Mucosa of stomach (tissue), 1 donor: ENCODE measurements around the gene RAN.
"Not testable (repeated sequence)": the region's sequence is repeated elsewhere in the genome, so short reads cannot be mapped to it uniquely, and the experiment has no call there.

ENCODE experiments used
- H3K27me3 ChIP-seq: one replicate; pipeline ENCODE4 v1.7.0; 2013; ENCODE audit warnings: mild to moderate bottlenecking, low read length; ENCODE audit not compliant: control insufficient read depth, insufficient read depth
- H3K36me3 ChIP-seq: one replicate; pipeline ENCODE4 v1.7.0; 2013; ENCODE audit warnings: low read length; ENCODE audit not compliant: control insufficient read depth, insufficient read depth
- H3K4me1 ChIP-seq: one replicate; pipeline ENCODE4 v1.7.0; 2013; ENCODE audit warnings: mild to moderate bottlenecking, low read length; ENCODE audit not compliant: control insufficient read depth, insufficient read depth
- H3K4me3 ChIP-seq: one replicate; pipeline ENCODE4 v1.7.0; 2013; ENCODE audit warnings: low read length
- H3K9ac ChIP-seq: one replicate; pipeline ENCODE4 v1.7.0; 2013; ENCODE audit warnings: mild to moderate bottlenecking, low read length, moderate library complexity
- H3K9me3 ChIP-seq: one replicate; pipeline ENCODE4 v1.7.0; 2013; ENCODE audit warnings: mild to moderate bottlenecking, low read length, moderate library complexity; ENCODE audit not compliant: control insufficient read depth
- donor health status: Pancreatic carcinoma.

Gene RAN

DNA sequence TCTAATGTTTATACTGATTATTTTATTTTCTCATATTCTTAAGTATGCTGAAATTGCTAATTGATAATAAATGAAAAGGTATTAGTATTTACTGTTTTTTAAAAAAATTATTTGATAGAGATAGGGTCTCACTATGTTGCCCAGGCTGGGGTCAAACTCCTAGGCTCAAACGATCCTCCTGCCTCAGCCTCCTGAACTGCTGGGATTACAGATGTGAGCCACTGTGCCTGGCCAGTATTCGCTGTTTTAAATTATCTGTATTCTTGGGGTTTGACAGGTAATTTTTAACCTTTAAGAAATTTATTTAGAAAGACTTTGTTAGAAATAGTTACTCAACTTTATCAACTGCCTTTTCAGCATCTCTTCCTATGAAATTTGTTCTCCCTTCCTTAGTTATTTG lies 32.2 kb downstream of the RAN start:
- no peaks in the 10 kb centered on the region for H3K4me1 ChIP-seq
- H3K9me3 ChIP-seq, result no peaks in the 10 kb centered on the region
- no peaks in the 10 kb centered on the region for H3K27me3 ChIP-seq
- no peaks in the 10 kb centered on the region for H3K36me3 ChIP-seq
- no peak overlapping the region for H3K9ac ChIP-seq
- no peak overlapping the region for H3K4me3 ChIP-seq

DNA sequence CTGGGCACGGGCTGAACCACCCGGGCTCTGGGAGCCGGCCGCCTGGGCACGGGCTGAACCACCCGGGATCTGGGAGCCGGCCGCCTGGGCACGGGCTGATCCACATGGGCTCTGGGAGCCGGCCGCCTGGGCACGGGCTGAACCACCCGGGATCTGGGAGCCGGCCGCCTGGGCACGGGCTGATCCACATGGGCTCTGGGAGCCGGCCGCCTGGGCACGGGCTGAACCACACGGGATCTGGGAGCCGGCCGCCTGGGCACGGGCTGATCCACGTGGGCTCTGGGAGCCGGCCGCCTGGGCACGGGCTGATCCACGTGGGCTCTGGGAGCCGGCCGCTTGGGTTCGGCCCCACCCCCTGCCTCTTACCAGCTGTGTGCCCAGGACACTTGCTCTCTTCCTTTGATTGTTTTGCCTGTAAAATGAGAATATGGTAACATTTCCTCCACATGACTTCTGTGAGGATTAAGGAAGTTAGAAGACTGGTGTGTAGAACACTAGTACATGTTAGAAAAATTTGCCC lies 33.1 kb downstream of the RAN start:
- H3K27me3 ChIP-seq, H3K36me3 ChIP-seq, H3K4me1 ChIP-seq, H3K4me3 ChIP-seq, H3K9me3 ChIP-seq, H3K9ac ChIP-seq: not testable (repeated sequence)

DNA sequence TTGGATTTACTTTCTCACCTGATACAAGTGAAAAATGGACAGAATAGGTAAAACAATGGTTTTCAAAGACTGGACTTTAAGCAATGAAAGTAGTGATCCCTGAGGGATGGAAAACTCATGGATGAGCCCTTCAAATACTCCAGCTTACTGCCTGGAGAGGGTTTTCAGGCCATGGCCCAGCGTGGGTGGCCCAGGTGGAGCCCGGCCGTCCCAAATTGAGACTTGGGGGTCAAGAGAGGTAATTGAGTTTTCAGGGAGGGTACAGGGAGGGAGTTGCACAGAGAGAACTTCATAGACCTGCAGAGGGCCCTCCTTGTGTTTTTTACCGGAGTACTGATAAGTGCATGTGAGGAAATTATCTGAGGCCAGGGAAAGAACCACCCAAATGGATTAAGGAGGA lies 37.2 kb downstream of the RAN start:
- no peaks in the 10 kb centered on the region for H3K27me3 ChIP-seq
- no peak overlapping the region for H3K9ac ChIP-seq
- H3K4me1 ChIP-seq, result no peaks in the 10 kb centered on the region
- H3K36me3 ChIP-seq, result no peaks in the 10 kb centered on the region
- no peaks in the 10 kb centered on the region for H3K9me3 ChIP-seq
- H3K4me3 ChIP-seq, result no peak overlapping the region

DNA sequence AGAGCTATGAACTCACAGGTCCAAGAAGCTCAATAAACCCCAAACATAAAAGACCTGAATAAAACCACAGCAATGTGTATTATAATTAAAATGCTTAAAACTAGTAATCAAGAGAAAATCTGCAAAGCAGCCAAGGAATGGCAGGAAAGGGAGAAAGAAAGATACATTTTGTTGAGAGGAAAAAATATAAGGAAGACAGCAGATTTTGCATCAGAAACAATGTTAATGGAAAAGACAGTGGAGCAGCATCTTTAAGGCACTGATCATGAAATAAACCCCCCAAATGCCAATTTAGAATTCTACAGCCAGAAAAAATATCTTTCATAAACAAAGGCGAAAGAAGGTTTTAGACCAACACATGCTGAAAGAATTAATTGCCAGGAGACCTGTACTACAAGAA lies 39.3 kb downstream of the RAN start:
- no peaks in the 10 kb centered on the region for H3K9me3 ChIP-seq
- H3K4me3 ChIP-seq, result no peak overlapping the region
- H3K27me3 ChIP-seq, result no peaks in the 10 kb centered on the region
- no peaks in the 10 kb centered on the region for H3K4me1 ChIP-seq
- H3K9ac ChIP-seq, result no peak overlapping the region
- H3K36me3 ChIP-seq, result no peaks in the 10 kb centered on the region

DNA sequence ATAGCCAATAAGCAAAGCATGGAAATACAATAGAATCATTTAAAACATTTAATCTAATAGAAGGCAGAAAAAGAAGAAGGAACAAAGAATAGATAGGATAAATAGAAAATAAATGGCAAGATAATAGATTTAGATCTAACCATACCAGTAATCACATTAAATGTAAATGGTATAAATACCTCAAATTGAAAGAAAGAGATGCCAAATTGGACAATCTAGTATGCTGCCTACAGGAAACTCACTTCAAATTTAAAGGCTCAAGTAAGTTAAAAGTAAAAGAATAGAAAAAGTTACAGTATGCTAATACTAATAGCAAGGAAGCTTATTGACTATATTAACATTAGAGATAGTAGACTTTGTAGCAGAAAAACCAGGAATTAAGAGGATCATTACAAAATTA lies 40.1 kb downstream of the RAN start:
- H3K4me3 ChIP-seq, result no peak overlapping the region
- H3K9ac ChIP-seq, result no peak overlapping the region
- H3K36me3 ChIP-seq, result no peaks in the 10 kb centered on the region
- no peaks in the 10 kb centered on the region for H3K9me3 ChIP-seq
- no peaks in the 10 kb centered on the region for H3K4me1 ChIP-seq
- no peaks in the 10 kb centered on the region for H3K27me3 ChIP-seq

DNA sequence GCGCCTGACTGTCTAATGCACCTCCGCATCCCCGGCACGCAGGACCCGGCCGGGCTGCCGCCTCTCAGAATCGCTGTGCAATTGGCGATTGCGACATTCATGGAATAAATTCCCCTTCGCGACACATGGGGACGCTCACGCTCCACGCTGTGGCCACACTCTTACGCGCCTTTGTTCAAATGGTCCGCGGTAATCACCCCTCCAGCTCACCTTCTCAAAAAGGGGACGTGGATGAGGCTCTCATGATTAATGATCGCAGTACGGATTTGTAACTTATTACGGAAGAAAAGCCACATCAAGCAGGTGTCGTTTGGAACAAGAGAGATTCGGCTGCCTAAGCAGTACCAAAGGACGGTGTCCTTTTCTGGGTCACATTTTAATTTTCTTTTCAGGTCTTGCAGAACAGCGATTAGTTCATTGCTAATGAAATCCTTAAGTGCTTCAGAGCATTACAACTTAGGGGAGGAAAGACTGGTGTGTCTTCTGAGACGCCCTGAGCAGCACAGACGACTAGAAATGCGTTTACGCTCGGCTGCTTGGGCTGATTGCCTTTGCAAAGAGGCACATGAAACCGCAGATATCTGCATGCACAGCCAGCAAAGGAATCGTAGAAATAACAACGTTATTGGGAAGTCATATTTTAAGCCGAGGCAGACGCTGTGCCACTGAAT lies 44.5 kb downstream of the RAN start:
- Histone ChIP-seq H3K27me3 (no peaks in the 10 kb centered on the region), H3K4me3 (no peak overlapping the region), H3K9ac (peak overlapping the region; percentile 22), H3K4me1 (no peaks in the 10 kb centered on the region), H3K36me3 (no peaks in the 10 kb centered on the region), H3K9me3 (no peaks in the 10 kb centered on the region)

DNA sequence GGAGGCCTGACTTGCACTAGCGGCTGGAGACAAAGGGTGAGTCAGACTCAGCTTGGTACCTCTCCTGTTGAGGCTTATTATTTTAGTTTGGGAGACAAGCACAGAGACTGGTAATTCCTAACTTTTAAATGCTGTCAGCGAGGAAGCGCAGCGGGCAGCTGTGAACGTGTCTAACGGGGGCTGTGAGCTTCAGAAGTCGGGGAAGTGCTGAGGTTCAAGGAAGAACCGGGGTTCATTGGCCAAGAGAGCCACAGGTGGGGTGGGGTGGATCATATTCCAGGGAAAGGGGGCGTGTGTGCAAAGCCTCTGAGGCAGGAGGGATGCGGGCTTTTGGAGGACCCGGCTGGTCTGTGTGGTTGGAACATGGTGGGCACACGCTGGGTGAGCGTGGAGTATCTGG lies 45.7 kb downstream of the RAN start:
- no peak overlapping the region for H3K4me3 ChIP-seq
- no peaks in the 10 kb centered on the region for H3K27me3 ChIP-seq
- H3K4me1 ChIP-seq, result no peaks in the 10 kb centered on the region
- no peak overlapping the region for H3K9ac ChIP-seq
- no peaks in the 10 kb centered on the region for H3K36me3 ChIP-seq
- H3K9me3 ChIP-seq, result no peaks in the 10 kb centered on the region

DNA sequence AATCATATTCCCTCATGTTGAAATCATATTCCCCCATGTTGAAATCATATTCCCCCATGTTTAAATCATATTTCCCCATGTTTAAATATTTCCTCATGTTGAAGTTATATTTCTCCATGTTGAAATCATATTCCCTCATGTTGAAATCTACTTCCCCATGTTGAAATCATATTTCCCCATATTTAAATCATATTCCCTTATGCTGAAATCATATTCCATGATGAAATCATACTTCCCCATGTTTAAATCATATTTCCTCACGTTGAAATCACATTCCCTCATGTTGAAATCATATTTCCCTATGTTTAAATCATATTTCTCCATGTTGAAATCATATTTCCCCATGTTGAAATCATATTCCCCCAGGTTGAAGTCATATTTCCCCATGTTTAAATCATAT lies 47.2 kb downstream of the RAN start:
- H3K36me3 ChIP-seq, result no peaks in the 10 kb centered on the region
- H3K9me3 ChIP-seq, result no peaks in the 10 kb centered on the region
- H3K9ac ChIP-seq, result no peak overlapping the region
- H3K4me1 ChIP-seq, result no peaks in the 10 kb centered on the region
- H3K27me3 ChIP-seq, result no peaks in the 10 kb centered on the region
- H3K4me3 ChIP-seq, result no peak overlapping the region

DNA sequence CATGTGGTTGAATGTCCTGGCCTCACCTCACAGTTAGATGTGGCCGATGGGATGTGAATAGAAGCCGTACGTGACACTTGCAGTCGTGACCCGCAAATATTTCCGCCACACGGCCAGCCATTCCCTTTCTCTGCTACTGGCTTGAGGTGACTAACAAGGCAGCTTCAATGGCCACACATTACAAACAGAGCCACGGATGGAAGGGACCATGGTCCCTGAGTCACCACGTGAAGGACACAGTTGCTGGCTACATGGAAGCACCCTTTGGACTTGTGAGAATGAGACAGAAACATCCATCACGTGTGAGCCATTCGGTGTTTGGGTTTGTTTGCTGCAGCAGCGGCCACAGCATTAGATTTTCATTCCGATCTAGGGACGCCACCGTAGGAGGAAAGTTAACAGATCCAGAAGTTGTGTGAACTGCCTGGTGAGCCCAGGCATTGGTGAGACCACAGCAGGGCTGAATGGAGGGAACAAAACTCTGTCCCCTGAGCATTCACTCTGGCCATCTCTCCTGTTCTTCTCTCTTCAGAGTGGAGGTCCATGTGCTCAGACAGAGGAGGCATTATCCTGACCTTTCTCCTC lies 48.3 kb downstream of the RAN start:
- H3K27me3 ChIP-seq, result no peaks in the 10 kb centered on the region

DNA sequence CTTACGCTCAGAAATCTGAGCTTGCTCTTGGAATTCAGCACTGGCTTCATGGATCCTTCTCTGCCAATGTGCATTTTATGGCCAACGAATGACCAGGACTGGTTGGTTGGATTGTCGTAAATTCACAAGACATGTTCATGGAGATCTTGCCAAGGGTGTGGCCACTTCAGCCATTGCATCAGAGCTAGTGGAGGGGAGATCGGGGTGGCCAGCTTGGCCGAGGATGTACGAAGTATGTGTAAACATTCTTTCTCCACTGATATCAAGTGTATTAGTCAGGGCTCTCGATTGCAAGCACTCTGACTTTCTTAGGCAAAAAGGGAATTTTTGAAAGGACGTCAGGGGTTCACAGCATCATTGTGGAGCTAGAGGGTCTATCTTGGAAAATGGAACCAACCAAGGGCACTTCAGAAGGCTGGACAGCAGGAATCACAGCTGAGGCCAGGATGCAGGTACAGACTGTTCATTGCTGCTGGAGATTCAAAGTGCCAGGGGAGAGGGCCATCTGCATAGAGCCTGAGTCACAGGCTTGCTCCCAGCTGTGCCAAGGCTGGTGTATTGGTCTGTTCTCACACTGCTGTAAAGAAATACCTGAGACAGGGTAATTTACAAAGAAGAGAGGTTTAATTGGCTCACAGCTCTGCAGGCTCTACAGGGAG lies 49.0 kb downstream of the RAN start:
- Histone ChIP-seq H3K9me3 (no peaks in the 10 kb centered on the region), H3K4me3 (no peak overlapping the region), H3K4me1 (no peaks in the 10 kb centered on the region), H3K9ac (no peak overlapping the region), H3K36me3 (no peaks in the 10 kb centered on the region), H3K27me3 (no peaks in the 10 kb centered on the region)

More for the DNA sequence above, 48.3 kb downstream of the RAN start:
- H3K4me1 ChIP-seq, result no peaks in the 10 kb centered on the region
- no peaks in the 10 kb centered on the region for H3K9me3 ChIP-seq
- H3K36me3 ChIP-seq, result no peaks in the 10 kb centered on the region
- H3K9ac ChIP-seq, result no peak overlapping the region
- no peak overlapping the region for H3K4me3 ChIP-seq

DNA sequence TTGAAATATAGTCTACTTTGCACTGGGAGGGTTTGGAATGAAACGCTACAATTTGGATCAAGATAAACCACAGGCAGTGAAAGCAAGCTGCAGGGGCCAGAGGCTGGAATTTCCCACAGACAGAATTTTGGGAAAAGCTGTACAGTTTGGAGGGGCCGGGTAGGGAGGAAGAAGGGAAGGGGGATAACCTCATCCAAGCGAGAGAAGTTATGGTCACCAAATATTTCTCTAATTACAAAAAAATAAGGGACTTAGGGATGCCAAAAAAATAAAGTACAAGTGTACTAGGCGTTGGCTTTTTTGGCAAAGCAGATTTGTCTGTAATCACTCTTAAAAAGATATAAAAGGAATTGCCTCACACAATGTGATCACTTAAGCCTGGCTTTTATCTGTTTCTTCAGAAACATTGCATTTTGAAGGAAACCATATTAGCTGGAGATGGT lies 50.7 kb downstream of the RAN start:
- Histone ChIP-seq H3K36me3 (no peaks in the 10 kb centered on the region), H3K9me3 (no peaks in the 10 kb centered on the region), H3K27me3 (no peaks in the 10 kb centered on the region), H3K9ac (no peak overlapping the region), H3K4me3 (no peak overlapping the region), H3K4me1 (no peaks in the 10 kb centered on the region)

DNA sequence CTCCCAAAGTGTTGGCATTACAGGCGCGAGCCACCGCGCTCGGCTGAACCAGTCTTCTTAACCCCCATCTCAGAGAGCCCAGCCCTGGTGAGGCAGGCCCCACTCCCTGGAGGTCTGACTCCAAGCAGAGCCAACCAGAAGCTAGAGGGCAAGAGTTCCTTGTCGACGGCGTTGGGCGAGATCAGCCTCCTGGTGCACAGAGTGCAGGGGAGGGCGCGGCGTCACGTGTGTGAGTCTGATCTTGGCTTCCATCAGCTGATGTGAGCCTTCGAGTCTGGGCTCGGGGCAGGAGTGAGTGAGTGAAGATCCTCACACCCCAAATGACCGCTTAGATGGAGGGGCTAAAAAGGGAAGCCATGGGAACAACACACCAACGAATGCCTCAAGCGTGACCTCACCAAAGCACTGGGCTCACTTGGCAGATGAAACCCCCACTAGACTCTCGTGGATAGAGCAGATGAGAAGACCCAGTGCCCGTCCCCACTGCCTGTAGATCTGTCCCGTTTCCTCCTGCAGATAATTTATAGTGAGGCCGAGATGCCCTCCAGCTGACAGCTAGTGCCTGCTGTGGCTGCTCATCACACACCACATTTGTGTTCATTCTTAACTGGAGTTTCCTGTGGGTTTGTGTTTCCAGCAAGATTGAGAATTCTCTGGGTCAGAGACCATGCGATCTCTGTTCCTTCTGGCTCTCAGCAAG lies 53.2 kb downstream of the RAN start:
- no peaks in the 10 kb centered on the region for H3K27me3 ChIP-seq
- H3K4me1 ChIP-seq, result no peaks in the 10 kb centered on the region
- no peak overlapping the region for H3K9ac ChIP-seq
- H3K9me3 ChIP-seq, result no peaks in the 10 kb centered on the region
- H3K36me3 ChIP-seq, result no peaks in the 10 kb centered on the region
- H3K4me3 ChIP-seq, result no peak overlapping the region
